H1 (cell line): ENCODE results near the gene SH3BP2. TPM values are rescaled to one million over a fixed set of nuclear protein-coding genes. Genes with fewer than 3 reads are reported as not detected.

Experiments used
- CTCF ChIA-PET: fragments of 300-600 bp; sonication (Branson Sonifier 250); formaldehyde crosslinking; loops from one replicate; lab custom pipeline; 2021; ENCODE audit not compliant: partially characterized antibody; lab: Charles Lee
- POLR2A ChIA-PET: fragments of 300-600 bp; sonication (Branson Sonifier 250); formaldehyde crosslinking; loops from one replicate; lab custom pipeline; 2021; ENCODE audit warnings: inconsistent platforms; ENCODE audit not compliant: partially characterized antibody; lab: Charles Lee
- DNase-seq, 2 experiments: peaks; one replicate each; pipeline versions ENCODE4 v3.0.0 to v3.0.0-alpha.2; 2010 to 2022; ENCODE audit warnings: low spot score in 2 of 2, low read depth in 1 of 2, mixed read lengths in 1 of 2
- FAIRE-seq: peaks from 2 replicates; lab custom pipeline; 2011; peaks lifted over from hg19 to GRCh38; lab: Jason Lieb, UNC
- H2AFZ ChIP-seq: 2 replicates; pipeline ENCODE4 v1.8.1; 2012; ENCODE audit warnings: low read length, inconsistent platforms
- H2AK5ac ChIP-seq: 2 replicates; pipeline ENCODE4 v1.6.1; 2013; ENCODE audit warnings: low read depth, low read length
- H2BK120ac ChIP-seq: replicated peaks from 2 replicates; pipeline ENCODE3; 2013; ENCODE audit warnings: low read depth, low read length, inconsistent platforms
- H2BK12ac ChIP-seq: 2 replicates; pipeline ENCODE4 v1.6.1; 2013; ENCODE audit warnings: low read depth, low read length
- H2BK15ac ChIP-seq: 2 replicates; pipeline ENCODE4 v1.6.1; 2013; ENCODE audit warnings: low read length
- H2BK20ac ChIP-seq: 2 replicates; pipeline ENCODE4 v1.6.1; 2013; ENCODE audit warnings: low read length
- H2BK5ac ChIP-seq: 2 replicates; pipeline ENCODE4 v1.6.1; 2013; ENCODE audit warnings: low read depth, low read length
- H3K14ac ChIP-seq: 2 replicates; pipeline ENCODE4 v1.6.1; 2013; ENCODE audit warnings: inconsistent platforms; ENCODE audit not compliant: insufficient read length
- H3K18ac ChIP-seq: 2 replicates; pipeline ENCODE4 v1.6.1; 2013; ENCODE audit warnings: low read length; ENCODE audit errors: extremely low read depth
- H3K23ac ChIP-seq: 2 replicates; pipeline ENCODE4 v1.6.1; 2013; ENCODE audit warnings: inconsistent platforms; ENCODE audit not compliant: insufficient read length
- H3K23me2 ChIP-seq: 2 replicates; pipeline ENCODE4 v1.6.1; 2013; ENCODE audit warnings: low read depth, low read length
- H3K27ac ChIP-seq: 2 replicates; pipeline ENCODE4 v1.6.1; 2011; ENCODE audit warnings: low read depth, low read length, inconsistent platforms
- H3K27me3 ChIP-seq, 4 experiments: replicated peaks in 1 of 4; 1 replicate in 1 of 4; 2 replicates in 3 of 4; pipeline versions ENCODE4 v1.6.1 to v1.8.1; 2011 to 2013; ENCODE audit warnings: low read length in 3 of 4, mild to moderate bottlenecking in 3 of 4, inconsistent platforms in 2 of 4, mixed read lengths in 2 of 4, moderate library complexity in 1 of 4; ENCODE audit not compliant: control insufficient read depth in 3 of 4, insufficient read depth in 3 of 4; ENCODE audit errors: extremely low read depth in 1 of 4
- H3K36me3 ChIP-seq, 4 experiments: 2 replicates each; pipeline versions ENCODE4 v1.6.1 to v1.8.1; 2011 to 2013; ENCODE audit warnings: mild to moderate bottlenecking in 4 of 4, low read length in 3 of 4, moderate library complexity in 2 of 4, control low read depth in 1 of 4, inconsistent platforms in 1 of 4; ENCODE audit not compliant: insufficient read depth in 4 of 4, control insufficient read depth in 2 of 4
- H3K4ac ChIP-seq: replicated peaks from 2 replicates; pipeline ENCODE3; 2013; ENCODE audit warnings: low read length, low read depth, mixed read lengths, inconsistent platforms; ENCODE audit not compliant: insufficient read length
- H3K4me1 ChIP-seq, 4 experiments: replicated peaks in 1 of 4; 1 replicate in 1 of 4; 2 replicates in 3 of 4; pipeline versions ENCODE4 v1.6.1 to v1.8.1; 2011 to 2013; ENCODE audit warnings: low read length in 3 of 4, inconsistent platforms in 2 of 4, mixed read lengths in 1 of 4; ENCODE audit not compliant: insufficient read depth in 4 of 4, control insufficient read depth in 3 of 4
- H3K4me2 ChIP-seq, 2 experiments: 2 replicates each; pipeline versions ENCODE4 v1.6.1 to v1.8.1; 2011 to 2013; ENCODE audit warnings: low read depth in 2 of 2, low read length in 2 of 2, control low read depth in 1 of 2, inconsistent platforms in 1 of 2, mild to moderate bottlenecking in 1 of 2; ENCODE audit not compliant: insufficient read depth in 1 of 2
- H3K4me3 ChIP-seq, 4 experiments: fragments of 200-600, 300-600 bp in 1 of 4; sonication (generic), shearing (Covaris generic), sonication (Bioruptor Twin) in 1 of 4; 2 replicates each; pipeline versions ENCODE4 v1.5.1 to v1.8.1; 2011 to 2016; ENCODE audit warnings: low read length in 4 of 4, low read depth in 3 of 4, control low read depth in 2 of 4, inconsistent platforms in 2 of 4, mild to moderate bottlenecking in 2 of 4, mixed read lengths in 1 of 4, moderate library complexity in 1 of 4; ENCODE audit not compliant: insufficient read depth in 2 of 4; ENCODE audit errors: extremely low read depth in 1 of 4
- H3K56ac ChIP-seq: replicated peaks from 2 replicates; pipeline ENCODE3; 2013; ENCODE audit warnings: low read depth, mild to moderate bottlenecking, mixed read lengths, low read length, inconsistent platforms; ENCODE audit not compliant: insufficient read length
- H3K79me1 ChIP-seq: 2 replicates; pipeline ENCODE4 v1.6.1; 2013; ENCODE audit warnings: low read depth, low read length, control low read depth
- H3K79me2 ChIP-seq, 2 experiments: 2 replicates each; pipeline versions ENCODE4 v1.6.1 to v1.8.1; 2012 to 2013; ENCODE audit warnings: low read length in 2 of 2, mild to moderate bottlenecking in 2 of 2, inconsistent platforms in 1 of 2; ENCODE audit not compliant: insufficient read depth in 2 of 2, control insufficient read depth in 1 of 2
- H3K9ac ChIP-seq, 4 experiments: replicated peaks in 1 of 4; 1 replicate in 1 of 4; 2 replicates in 3 of 4; pipeline versions ENCODE4 v1.6.1 to v1.8.1; 2011 to 2013; ENCODE audit warnings: low read depth in 3 of 4, low read length in 3 of 4, control low read depth in 2 of 4, mild to moderate bottlenecking in 2 of 4, moderate library complexity in 2 of 4, inconsistent platforms in 1 of 4; ENCODE audit errors: extremely low read depth in 1 of 4
- H3K9me3 ChIP-seq, 2 experiments: 2 replicates each; pipeline versions ENCODE4 v1.6.1 to v1.8.1; 2012 to 2013; ENCODE audit warnings: mild to moderate bottlenecking in 2 of 2, moderate library complexity in 2 of 2, control low read depth in 1 of 2, inconsistent platforms in 1 of 2, low read depth in 1 of 2, low read length in 1 of 2, mixed read lengths in 1 of 2; ENCODE audit not compliant: insufficient read depth in 2 of 2
- H4K20me1 ChIP-seq, 2 experiments: replicated peaks in 1 of 2; 2 replicates each; pipeline versions ENCODE3 to v1.8.1; 2011 to 2013; ENCODE audit warnings: inconsistent platforms in 2 of 2, low read length in 2 of 2, mild to moderate bottlenecking in 1 of 2; ENCODE audit not compliant: insufficient read depth in 2 of 2, control insufficient read depth in 1 of 2
- H4K5ac ChIP-seq: 2 replicates; pipeline ENCODE4 v1.6.1; 2013; ENCODE audit warnings: low read length, low read depth, mixed read lengths, inconsistent platforms; ENCODE audit not compliant: insufficient read length
- H4K8ac ChIP-seq: 2 replicates; pipeline ENCODE4 v1.8.0; 2013; ENCODE audit warnings: mild to moderate bottlenecking, moderate library complexity, low read length, inconsistent platforms; ENCODE audit not compliant: insufficient read depth; ENCODE audit errors: extremely low read depth
- H4K91ac ChIP-seq: replicated peaks from 2 replicates; pipeline ENCODE3; 2013; ENCODE audit warnings: low read length, mixed read lengths, inconsistent platforms; ENCODE audit not compliant: insufficient read length
- CBX8 ChIP-seq: fragments of 300-800, 300-1000 bp; sonication (generic); IDR thresholded peaks from 2 replicates; pipeline ENCODE4 v1.7.1; 2016; ENCODE audit warnings: low read depth, low read length, borderline replicate concordance
- RAD21 ChIP-seq, 2 experiments: IDR thresholded peaks in 1 of 2; conservative IDR thresholded peaks in 1 of 2; 2 replicates each; pipeline ENCODE4 v1.6.1; 2011; ENCODE audit warnings: low read depth in 2 of 2, low read length in 2 of 2, improper control_type of control experiment in 1 of 2, inconsistent platforms in 1 of 2, mild to moderate bottlenecking in 1 of 2, moderate library complexity in 1 of 2
- SP4 ChIP-seq: IDR thresholded peaks from 2 replicates; pipeline ENCODE4 v1.6.1; 2012; ENCODE audit warnings: low read length, inconsistent platforms
- SRF ChIP-seq: IDR thresholded peaks from 2 replicates; pipeline ENCODE4 v1.6.1; 2011; ENCODE audit warnings: mild to moderate bottlenecking, low read depth, low read length, moderate library complexity
- TEAD4 ChIP-seq: IDR thresholded peaks from 2 replicates; pipeline ENCODE4 v1.6.1; 2012; ENCODE audit warnings: low read depth, low read length, inconsistent platforms, mixed read lengths
- WGBS, 2 experiments: shearing (Covaris generic) in 1 of 2; methylation state at CpG; one replicate each; pipeline versions ENCODE4 v1.1.6 to v1.1.7; 2013 to 2015; ENCODE audit warnings: low lambda C conversion rate in 2 of 2, mixed read lengths in 2 of 2, inconsistent platforms in 1 of 2, low coverage in 1 of 2, missing lambda C conversion rate in 1 of 2; ENCODE audit not compliant: insufficient replicate concordance in 2 of 2, insufficient coverage in 1 of 2, insufficient read length in 1 of 2; ENCODE audit errors: extremely low coverage in 1 of 2, missing lambda C conversion rate in 1 of 2; 5-methylcytosine and 5-hydroxymethylcytosine counted together
- polyA plus RNA-seq, 7 experiments: library from polyadenylated mRNA; depleted of rRNA in 3 of 7; stranded (reverse) in 5 of 7; unstranded in 2 of 7; fragments of >200 nt in 5 of 7; fragments of 200-250 nt in 2 of 7; gene quantifications; 1 replicate in 5 of 7; 2 replicates in 1 of 7; 4 replicates in 1 of 7; pipeline versions ENCODE4 v1.2.1 to v1.2.3, GENCODE V29; 2011 to 2013; ENCODE audit warnings: missing spikeins in 2 of 7, mixed read lengths in 2 of 7
- total RNA-seq: library from RNA; stranded (reverse); fragmentation: NEBNext Ultra II Directional; extraction: Animal tissue kit (Norgen Biotek cat#: 25700); gene quantifications from 2 replicates; pipeline ENCODE4 v1.2.1, GENCODE V29; 2021

The SH3BP2 gene
- total and polyA plus RNA-seq, 2 of the 8 experiments (the other 6 are each of a cell fraction or from before 2014, with no cell fraction given): 27.4 to 31.4 TPM

DNA sequence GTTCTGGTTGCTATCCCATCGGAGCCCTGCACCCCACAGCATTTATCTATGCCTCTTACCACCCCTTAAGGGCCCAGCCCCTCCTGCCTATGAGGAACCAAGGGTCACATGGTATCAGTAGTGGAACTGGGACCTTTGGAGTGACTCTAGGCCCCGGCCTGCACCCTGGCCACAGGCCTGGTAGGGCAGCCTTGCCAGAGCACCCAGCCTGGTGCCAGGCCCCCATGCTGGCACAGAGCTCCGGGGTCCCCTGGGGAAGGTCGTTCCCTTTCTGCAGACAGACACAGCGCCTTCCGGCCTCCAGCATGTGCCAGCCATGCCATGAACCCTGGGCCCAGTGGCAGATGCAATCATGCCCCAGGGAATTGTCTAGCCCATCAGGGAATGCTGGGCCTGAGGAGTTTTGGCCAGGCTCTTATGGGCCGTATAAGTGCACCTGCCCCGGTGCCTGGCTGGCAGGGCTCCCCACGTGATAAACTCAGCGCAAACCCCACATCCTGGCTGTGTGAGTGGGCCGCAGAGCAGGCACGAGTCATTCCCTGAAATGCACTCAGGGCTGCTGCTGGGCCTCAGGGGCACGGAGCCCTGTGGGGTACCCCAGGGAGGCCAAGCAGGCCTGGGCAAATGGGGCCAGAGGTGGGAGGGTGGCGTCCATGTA lies 30.9 kb downstream of the SH3BP2 start:
- CTCF ChIA-PET: no interaction called here
- peaks cover 0 to 23% of the 10 kb centered on the region in 2 experiments for H4K20me1 ChIP-seq
- TF ChIP-seq CBX8 (no peak), RAD21 (IDR thresholded peaks at IDR 0.05 in 1 of 2, conservative IDR thresholded peaks at IDR 0.05 in 1 of 2; ENCODE audit: low read depth in 2 of 2, low read length in 2 of 2) (no peak), SRF (no peak), TEAD4 (no peak), SP4 (no peak)

More for the DNA sequence above, 30.9 kb downstream of the SH3BP2 start:
- Histone ChIP-seq H4K91ac (no peak overlapping the region), H2BK5ac (no peak overlapping the region), H3K4ac (no peak overlapping the region), H2BK15ac (no peak overlapping the region), H3K18ac (no peak overlapping the region), H3K79me2 (peaks cover 0 to 9% of the 10 kb centered on the region in 2 experiments; a peak in 1 of 4 replicates), H4K8ac (no peak overlapping the region), H3K4me1 (peaks cover 0 to 7% (median 5%) of the 10 kb centered on the region in 4 experiments; a peak in 5 of 7 replicates), H3K23ac (no peak overlapping the region), H3K9ac (no peak overlapping the region), H3K4me3 (no peak overlapping the region), H2AFZ (no peak overlapping the region), H3K56ac (no peak overlapping the region), H2AK5ac (no peak overlapping the region), H2BK12ac (no peak overlapping the region), H3K27me3 (no peaks in the 10 kb centered on the region), H4K5ac (no peak overlapping the region), H3K27ac (no peak overlapping the region), H3K14ac (no peak overlapping the region), H3K23me2 (no peaks in the 10 kb centered on the region), H3K4me2 (no peak overlapping the region), H3K36me3 (peaks cover 0 to 40% (median 33%) of the 10 kb centered on the region in 4 experiments; a peak in 7 of 8 replicates), H3K79me1 (peaks cover 11% of the 10 kb centered on the region), H2BK20ac (no peak overlapping the region), H3K9me3 (no peaks in the 10 kb centered on the region), H2BK120ac (no peak overlapping the region)
- POLR2A ChIA-PET: interaction anchor here (0.8 to 2.0 kb wide), 5 partner anchors 8 to 31 kb away, joined by 3 to 14 read pairs (median 4); partner anchors contain the start of gene SH3BP2
- FAIRE-seq (no peak), DNase-seq (no peak)
- 95% methylated on average over 14 of the region's 14 CpGs; no CpG with 5 or more reads in 1 of the 2 experiments for WGBS, 2 experiments
